H9 (cell line): ENCODE data around the gene TBC1D25. TPM values are rescaled to one million over a fixed set of nuclear protein-coding genes. Genes with fewer than 3 reads are reported as not detected.

Source experiments
- DNase-seq: peaks from one replicate; pipeline ENCODE4 v3.0.0-alpha.2; 2017
- H2AFZ ChIP-seq: one replicate; pipeline ENCODE4 v1.6.1; 2013; ENCODE audit warnings: mild to moderate bottlenecking, low read length, control low read depth, moderate library complexity
- H2AK5ac ChIP-seq: 2 replicates; pipeline ENCODE4 v1.6.1; 2013; ENCODE audit warnings: low read length, control low read depth, mixed read lengths; ENCODE audit not compliant: insufficient read length
- H2BK120ac ChIP-seq: one replicate; pipeline ENCODE4 v1.6.1; 2013; ENCODE audit warnings: low read depth, mild to moderate bottlenecking, low read length, control low read depth, inconsistent platforms; ENCODE audit not compliant: poor library complexity, severe bottlenecking
- H2BK12ac ChIP-seq: 2 replicates; pipeline ENCODE4 v1.6.1; 2013; ENCODE audit warnings: low read length, control low read depth, mixed read lengths, low read depth; ENCODE audit not compliant: insufficient read length
- H2BK15ac ChIP-seq: 2 replicates; pipeline ENCODE4 v1.6.1; 2013; ENCODE audit warnings: low read depth, low read length, control low read depth
- H2BK20ac ChIP-seq: one replicate; pipeline ENCODE4 v1.6.1; 2013; ENCODE audit warnings: low read depth, mild to moderate bottlenecking, low read length, control low read depth, inconsistent platforms; ENCODE audit not compliant: poor library complexity, severe bottlenecking
- H2BK5ac ChIP-seq: 2 replicates; pipeline ENCODE4 v1.6.1; 2013; ENCODE audit warnings: low read length, control low read depth, mixed read lengths; ENCODE audit not compliant: insufficient read length
- H3K14ac ChIP-seq: 2 replicates; pipeline ENCODE4 v1.6.1; 2013; ENCODE audit warnings: low read length, control low read depth; ENCODE audit not compliant: insufficient read depth
- H3K18ac ChIP-seq: 2 replicates; pipeline ENCODE4 v1.6.1; 2013; ENCODE audit warnings: low read depth, mild to moderate bottlenecking, mixed read lengths, low read length, control low read depth; ENCODE audit not compliant: insufficient read length
- H3K23ac ChIP-seq: 2 replicates; pipeline ENCODE4 v1.6.1; 2013; ENCODE audit warnings: low read length, control low read depth, mixed read lengths, low read depth; ENCODE audit not compliant: insufficient read length
- H3K23me2 ChIP-seq: 2 replicates; pipeline ENCODE4 v1.6.1; 2013; ENCODE audit warnings: low read depth, mild to moderate bottlenecking, mixed read lengths, low read length, control low read depth; ENCODE audit not compliant: insufficient read length, poor library complexity, severe bottlenecking
- H3K27ac ChIP-seq: 2 replicates; pipeline ENCODE4 v1.5.1; 2013; ENCODE audit warnings: low read length, control low read depth, mixed read lengths, low read depth; ENCODE audit not compliant: insufficient read length
- H3K27me3 ChIP-seq: 2 replicates; pipeline ENCODE4 v1.6.1; 2013; ENCODE audit warnings: low read length, control low read depth, inconsistent platforms; ENCODE audit not compliant: insufficient read depth
- H3K4ac ChIP-seq: 2 replicates; pipeline ENCODE4 v1.6.1; 2013; ENCODE audit warnings: low read depth, mild to moderate bottlenecking, control low read depth, inconsistent platforms, low read length, moderate library complexity
- H3K4me1 ChIP-seq: 2 replicates; pipeline ENCODE4 v1.6.1; 2013; ENCODE audit warnings: low read length, control low read depth, inconsistent platforms; ENCODE audit not compliant: insufficient read depth
- H3K4me2 ChIP-seq: 2 replicates; pipeline ENCODE4 v1.6.1; 2013; ENCODE audit warnings: low read length, control low read depth, mixed read lengths; ENCODE audit not compliant: insufficient read length, insufficient read depth
- H3K56ac ChIP-seq: 2 replicates; pipeline ENCODE4 v1.6.1; 2013; ENCODE audit warnings: low read depth, mild to moderate bottlenecking, mixed read lengths, low read length, control low read depth; ENCODE audit not compliant: insufficient read length
- H3K79me1 ChIP-seq: 2 replicates; pipeline ENCODE4 v1.6.1; 2013; ENCODE audit warnings: low read depth, mild to moderate bottlenecking, moderate library complexity, low read length, control low read depth, inconsistent platforms; ENCODE audit not compliant: insufficient read depth, poor library complexity, severe bottlenecking
- H3K79me2 ChIP-seq: 2 replicates; pipeline ENCODE4 v1.6.1; 2013; ENCODE audit warnings: low read length, control low read depth, inconsistent platforms; ENCODE audit not compliant: insufficient read depth
- H3K9ac ChIP-seq: 2 replicates; pipeline ENCODE4 v1.6.1; 2013; ENCODE audit warnings: low read length, control low read depth, mixed read lengths; ENCODE audit not compliant: insufficient read length; ENCODE audit errors: extremely low read depth
- H3K9me3 ChIP-seq: one replicate; pipeline ENCODE4 v1.6.1; 2013; ENCODE audit warnings: low read depth, low read length, inconsistent platforms; ENCODE audit not compliant: control insufficient read depth
- H3T11ph ChIP-seq: one replicate; pipeline ENCODE4 v1.6.1; 2013; ENCODE audit warnings: mild to moderate bottlenecking, low read length, control low read depth, inconsistent platforms
- H4K20me1 ChIP-seq: one replicate; pipeline ENCODE4 v1.6.1; 2013; ENCODE audit not compliant: control insufficient read depth, insufficient read length, insufficient read depth
- H4K5ac ChIP-seq: 2 replicates; pipeline ENCODE4 v1.6.1; 2013; ENCODE audit warnings: low read depth, mild to moderate bottlenecking, mixed read lengths, low read length, control low read depth; ENCODE audit not compliant: insufficient read length
- H4K8ac ChIP-seq: replicated peaks from 2 replicates; pipeline ENCODE4 v1.6.1; 2013; ENCODE audit warnings: low read length, control low read depth, mixed read lengths, low read depth; ENCODE audit not compliant: insufficient read length
- H4K91ac ChIP-seq: 2 replicates; pipeline ENCODE4 v1.6.1; 2013; ENCODE audit warnings: low read depth, mild to moderate bottlenecking, moderate library complexity, mixed read lengths, low read length, control low read depth; ENCODE audit not compliant: insufficient read length
- H3K27ac Mint-ChIP-seq, 3 experiments: 2 replicates in 2 of 3; 3 replicates in 1 of 3; pipeline ENCODE4 v1.8.0; 2020 to 2021; ENCODE audit warnings: mixed read lengths in 3 of 3, mild to moderate bottlenecking in 1 of 3, moderate library complexity in 1 of 3
- H3K27me3 Mint-ChIP-seq: 2 replicates; pipeline ENCODE4 v1.8.0; 2021; ENCODE audit warnings: low read depth, mild to moderate bottlenecking, moderate library complexity, mixed read lengths
- H3K36me3 Mint-ChIP-seq, 3 experiments: 2 replicates in 2 of 3; 3 replicates in 1 of 3; pipeline ENCODE4 v1.8.0; 2020 to 2021; ENCODE audit warnings: low read depth in 3 of 3, mixed read lengths in 3 of 3; ENCODE audit not compliant: insufficient read depth in 1 of 3
- H3K4me1 Mint-ChIP-seq, 2 experiments: 2 replicates each; pipeline ENCODE4 v1.8.0; 2020; ENCODE audit warnings: mixed read lengths in 2 of 2
- H3K4me3 Mint-ChIP-seq, 2 experiments: 2 replicates in 1 of 2; 3 replicates in 1 of 2; pipeline ENCODE4 v1.8.0; 2020 to 2021; ENCODE audit warnings: mild to moderate bottlenecking in 2 of 2, mixed read lengths in 2 of 2, moderate library complexity in 1 of 2
- H3K9me3 Mint-ChIP-seq, 2 experiments: 2 replicates in 1 of 2; 3 replicates in 1 of 2; pipeline ENCODE4 v1.8.0; 2020; ENCODE audit warnings: mild to moderate bottlenecking in 2 of 2, mixed read lengths in 2 of 2, moderate library complexity in 1 of 2
- WGBS: extraction: QIAGEN DNeasy Blood & Tissue Kit; methylation state at CpG from one replicate; pipeline ENCODE4 v1.1.7; 2013; ENCODE audit warnings: missing lambda C conversion rate, low lambda C conversion rate, mixed read lengths; ENCODE audit not compliant: insufficient read length; ENCODE audit errors: extremely low coverage; 5-methylcytosine and 5-hydroxymethylcytosine counted together
- total RNA-seq: library from RNA; stranded (reverse); gene quantifications from 2 replicates; pipeline ENCODE4 v1.2.1, GENCODE V29; 2021
- TF ChIP-seq, protein P1 (sequence below): fragments of 200-600 bp; sonication (generic); conservative IDR thresholded peaks from 3 replicates; pipeline ENCODE4 v1.8.0; 2021; ENCODE audit warnings: antibody characterized with exemption, mild to moderate bottlenecking

The TBC1D25 gene
- total RNA-seq, 1 experiment from 2014 or later: 10.2 TPM

DNA sequence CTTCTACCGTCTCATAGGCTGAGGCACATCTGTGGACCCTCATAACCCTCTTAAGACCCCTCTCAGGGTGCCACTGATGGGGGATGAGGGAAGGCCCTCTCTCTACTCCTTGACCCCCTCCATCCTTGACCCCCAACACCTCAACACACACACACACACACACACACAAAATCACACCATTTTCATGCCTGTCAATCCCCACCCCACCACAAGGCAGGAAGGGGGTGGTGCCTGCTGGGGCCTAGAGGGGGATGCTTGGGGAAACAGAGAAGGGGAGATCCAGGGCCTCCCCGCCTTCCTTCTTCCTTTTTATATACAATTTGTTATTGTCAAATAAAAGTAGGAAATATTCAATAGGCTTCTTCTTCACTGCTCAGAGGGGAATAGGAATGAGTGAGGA is 19.1 kb upstream of the TBC1D25 start:
- no peaks in the 10 kb centered on the region; the same call in 1 of the 2 replicates for H3K79me2 ChIP-seq
- no peak overlapping the region for H2BK20ac ChIP-seq
- H3K79me1 ChIP-seq: no peaks in the 10 kb centered on the region
- TF ChIP-seq, protein P1, sequence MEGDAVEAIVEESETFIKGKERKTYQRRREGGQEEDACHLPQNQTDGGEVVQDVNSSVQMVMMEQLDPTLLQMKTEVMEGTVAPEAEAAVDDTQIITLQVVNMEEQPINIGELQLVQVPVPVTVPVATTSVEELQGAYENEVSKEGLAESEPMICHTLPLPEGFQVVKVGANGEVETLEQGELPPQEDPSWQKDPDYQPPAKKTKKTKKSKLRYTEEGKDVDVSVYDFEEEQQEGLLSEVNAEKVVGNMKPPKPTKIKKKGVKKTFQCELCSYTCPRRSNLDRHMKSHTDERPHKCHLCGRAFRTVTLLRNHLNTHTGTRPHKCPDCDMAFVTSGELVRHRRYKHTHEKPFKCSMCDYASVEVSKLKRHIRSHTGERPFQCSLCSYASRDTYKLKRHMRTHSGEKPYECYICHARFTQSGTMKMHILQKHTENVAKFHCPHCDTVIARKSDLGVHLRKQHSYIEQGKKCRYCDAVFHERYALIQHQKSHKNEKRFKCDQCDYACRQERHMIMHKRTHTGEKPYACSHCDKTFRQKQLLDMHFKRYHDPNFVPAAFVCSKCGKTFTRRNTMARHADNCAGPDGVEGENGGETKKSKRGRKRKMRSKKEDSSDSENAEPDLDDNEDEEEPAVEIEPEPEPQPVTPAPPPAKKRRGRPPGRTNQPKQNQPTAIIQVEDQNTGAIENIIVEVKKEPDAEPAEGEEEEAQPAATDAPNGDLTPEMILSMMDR: no peak
- H4K5ac ChIP-seq: no peak overlapping the region
- H2BK120ac ChIP-seq: no peak overlapping the region
- no peaks in the 10 kb centered on the region for H3K27me3 ChIP-seq
- H2BK12ac ChIP-seq: no peak overlapping the region
- H3T11ph ChIP-seq: no peak overlapping the region
- no peak overlapping the region for H4K91ac ChIP-seq
- no peak for DNase-seq
- no peak overlapping the region for H3K4me2 ChIP-seq
- H3K9me3 Mint-ChIP-seq: peaks cover 45 to 63% of the 10 kb centered on the region in 2 experiments
- H3K23me2 ChIP-seq: no peaks in the 10 kb centered on the region
- H3K27ac ChIP-seq: no peak overlapping the region
- no peak overlapping the region for H2AFZ ChIP-seq
- no peak overlapping the region for H3K4ac ChIP-seq
- H3K56ac ChIP-seq: no peak overlapping the region
- H3K36me3 Mint-ChIP-seq: peaks cover 12 to 29% (median 23%) of the 10 kb centered on the region in 3 experiments
- H2BK5ac ChIP-seq: no peak overlapping the region
- no peaks in the 10 kb centered on the region for H4K20me1 ChIP-seq
- H3K4me1 ChIP-seq: no peaks in the 10 kb centered on the region
- peak overlapping the region in 1 of 3 experiments; percentile 95; a peak in 1 of 7 replicates for H3K27ac Mint-ChIP-seq
- H2AK5ac ChIP-seq: no peak overlapping the region
- no peak overlapping the region for H3K18ac ChIP-seq
- peak overlapping the region in 1 of 2 experiments; percentile 92; a peak in 3 of 5 replicates for H3K4me3 Mint-ChIP-seq
- no peak overlapping the region for H2BK15ac ChIP-seq
- H3K27me3 Mint-ChIP-seq: peaks cover 2% of the 10 kb centered on the region
- H3K9ac ChIP-seq: no peak overlapping the region
- H3K14ac ChIP-seq: no peak overlapping the region
- H3K4me1 Mint-ChIP-seq: peaks cover 8 to 11% of the 10 kb centered on the region in 2 experiments; a peak in 3 of 4 replicates
- H4K8ac ChIP-seq: no peak overlapping the region
- H3K9me3 ChIP-seq: peaks cover 25% of the 10 kb centered on the region
- no CpG with 5 or more reads among the region's 2 CpGs for WGBS
- no peak overlapping the region for H3K23ac ChIP-seq
